ENCODE data around the gene MTPN.
A peak's percentile ranks its signal among the peaks of the same experiment; 100 is the strongest.

MTPN gene

GRCh38 chr7:135877805-135878204 is 99.4 kb downstream of the MTPN start:
- DNase-seq, result peak; percentile 71 to 75
